GM23338 (cell line): ENCODE data around the gene JARID2. TPM values are rescaled to one million over a fixed set of nuclear protein-coding genes. Genes with fewer than 3 reads are reported as not detected.
A peak's percentile ranks its signal among the peaks of the same experiment; 100 is the strongest.

Experiments
- ATAC-seq: fragments of 200-7000 bp; cut with Tn5 transposase; 3 replicates; pipeline ENCODE4 v1.9.1; 2020
- DNase-seq: peaks from one replicate; pipeline ENCODE4 v3.0.0-alpha.2; 2015; ENCODE audit warnings: low spot score
- H2AFZ ChIP-seq: fragments of 200-600 bp; sonication (generic); 2 replicates; pipeline ENCODE4 v1.8.0; 2016; ENCODE audit warnings: antibody characterized with exemption, mild to moderate bottlenecking, moderate library complexity
- H3F3A ChIP-seq: fragments of 200-600 bp; sonication (generic); replicated peaks from 2 replicates; pipeline ENCODE4 v1.8.0; 2017; ENCODE audit warnings: antibody characterized with exemption, mixed run types, low read depth
- H3K27ac ChIP-seq: fragments of 200-600 bp; sonication (generic); 2 replicates; pipeline ENCODE4 v1.6.1; 2016; ENCODE audit warnings: low read depth
- H3K27me3 ChIP-seq: fragments of 200-600 bp; sonication (generic); 2 replicates; pipeline ENCODE4 v1.8.0; 2016; ENCODE audit warnings: mild to moderate bottlenecking, mixed run types, moderate library complexity; ENCODE audit not compliant: insufficient read depth
- H3K36me3 ChIP-seq: fragments of 200-600 bp; sonication (generic); 2 replicates; pipeline ENCODE4 v1.8.0; 2016; ENCODE audit warnings: mild to moderate bottlenecking; ENCODE audit not compliant: insufficient read depth
- H3K4me1 ChIP-seq: fragments of 200-600 bp; sonication (generic); 2 replicates; pipeline ENCODE4 v1.8.0; 2016; ENCODE audit warnings: mild to moderate bottlenecking, moderate library complexity; ENCODE audit not compliant: insufficient read depth
- H3K4me2 ChIP-seq: fragments of 200-600 bp; sonication (generic); 2 replicates; pipeline ENCODE4 v1.7.1; 2017; ENCODE audit warnings: mixed run types
- H3K4me3 ChIP-seq: fragments of 200-600 bp; sonication (generic); 2 replicates; pipeline ENCODE4 v1.6.1; 2016; ENCODE audit warnings: mixed run types
- H3K79me2 ChIP-seq: fragments of 200-600 bp; sonication (generic); replicated peaks from 2 replicates; pipeline ENCODE4 v1.8.0; 2017; ENCODE audit warnings: mild to moderate bottlenecking; ENCODE audit not compliant: insufficient read depth
- H3K9me2 ChIP-seq: fragments of 200-600 bp; sonication (generic); 2 replicates; pipeline ENCODE4 v1.8.0; 2017; ENCODE audit not compliant: insufficient read depth
- H4K20me1 ChIP-seq: fragments of 200-600 bp; sonication (generic); replicated peaks from 2 replicates; pipeline ENCODE4 v1.8.0; 2017; ENCODE audit warnings: mild to moderate bottlenecking; ENCODE audit not compliant: insufficient read depth
- H3K27ac Mint-ChIP-seq: 2 replicates; pipeline ENCODE4 v1.8.0; 2020; ENCODE audit warnings: inconsistent platforms, mild to moderate bottlenecking, moderate library complexity, mixed read lengths
- H3K27me3 Mint-ChIP-seq: 3 replicates; pipeline ENCODE4 v1.8.0; 2022; ENCODE audit warnings: low read depth, mild to moderate bottlenecking, moderate library complexity, mixed read lengths, inconsistent platforms; ENCODE audit not compliant: insufficient read depth, poor library complexity
- H3K36me3 Mint-ChIP-seq: 3 replicates; pipeline ENCODE4 v1.8.0; 2021; ENCODE audit warnings: low read depth, mild to moderate bottlenecking, inconsistent platforms, moderate library complexity, mixed read lengths
- H3K4me1 Mint-ChIP-seq: 3 replicates; pipeline ENCODE4 v1.8.0; 2020; ENCODE audit warnings: mild to moderate bottlenecking, inconsistent platforms, mixed read lengths
- H3K4me3 Mint-ChIP-seq: 3 replicates; pipeline ENCODE4 v1.8.0; 2021; ENCODE audit warnings: moderate library complexity, mild to moderate bottlenecking, inconsistent platforms, mixed read lengths
- H3K9me3 Mint-ChIP-seq: 3 replicates; pipeline ENCODE4 v1.8.0; 2020; ENCODE audit warnings: moderate library complexity, mild to moderate bottlenecking, inconsistent platforms, mixed read lengths
- CTCF ChIP-seq, 2 experiments: fragments of 200-600 bp in 1 of 2; sonication (generic) in 1 of 2; conservative IDR thresholded peaks; 2 replicates each; pipeline versions ENCODE4 v1.5.1 to v1.6.1; 2016 to 2017; ENCODE audit warnings: antibody characterized with exemption in 2 of 2, low read depth in 2 of 2, mild to moderate bottlenecking in 2 of 2, moderate library complexity in 1 of 2
- EZH2 ChIP-seq: fragments of 200-600 bp; sonication (generic); IDR thresholded peaks from one replicate; pipeline ENCODE4 v1.8.0; 2017; ENCODE audit warnings: antibody characterized with exemption, mild to moderate bottlenecking, low read depth; ENCODE audit not compliant: unreplicated experiment
- EZH2phosphoT487 ChIP-seq: fragments of 200-600 bp; sonication (generic); IDR thresholded peaks from one replicate; pipeline ENCODE4 v1.8.1; 2018; ENCODE audit warnings: antibody characterized with exemption; ENCODE audit not compliant: unreplicated experiment
- NANOG ChIP-seq: IDR thresholded peaks from 2 replicates; pipeline ENCODE4 v1.6.1; 2016; ENCODE audit warnings: antibody characterized with exemption, borderline replicate concordance
- POLR2AphosphoS5 ChIP-seq: IDR thresholded peaks from 2 replicates; pipeline ENCODE4 v1.6.1; 2016; ENCODE audit warnings: antibody characterized with exemption, low read depth
- STAT1 ChIP-seq: IDR thresholded peaks from one replicate; pipeline ENCODE4 v1.6.1; 2016; ENCODE audit warnings: antibody characterized with exemption; ENCODE audit not compliant: unreplicated experiment
- ZNF114 ChIP-seq: fragments of 250-450 bp; sonication (Bioruptor Pico); IDR thresholded peaks from 2 replicates; pipeline ENCODE4 v1.5.0; 2020; ENCODE audit warnings: mild to moderate bottlenecking, moderate library complexity
- ZNF331 ChIP-seq: fragments of 250-450 bp; sonication (Bioruptor Pico); IDR thresholded peaks from 2 replicates; pipeline ENCODE4 v1.5.0; 2020; ENCODE audit warnings: low read depth, mild to moderate bottlenecking, moderate library complexity
- polyA plus RNA-seq: library from polyadenylated mRNA; unstranded; fragments of >200 nt; fragmentation: Nextera tagmentation; extraction: Ambion mirVana; gene quantifications from 2 replicates; pipeline ENCODE4 v1.2.1, GENCODE V29; 2016
- total RNA-seq: library from RNA; depleted of rRNA; stranded (reverse); fragments of >200 nt; shearing (Covaris generic); gene quantifications from 2 replicates; pipeline ENCODE4 v1.2.3, GENCODE V29; 2014
- TF ChIP-seq, protein P1 (sequence below): fragments of 250-450 bp; sonication (Bioruptor Pico); IDR thresholded peaks from 2 replicates; pipeline ENCODE4 v1.5.0; 2020; ENCODE audit warnings: mild to moderate bottlenecking, moderate library complexity

The JARID2 gene
- total and polyA plus RNA-seq, 2 experiments from 2014 or later: 92.8 to 196 TPM

DNA sequence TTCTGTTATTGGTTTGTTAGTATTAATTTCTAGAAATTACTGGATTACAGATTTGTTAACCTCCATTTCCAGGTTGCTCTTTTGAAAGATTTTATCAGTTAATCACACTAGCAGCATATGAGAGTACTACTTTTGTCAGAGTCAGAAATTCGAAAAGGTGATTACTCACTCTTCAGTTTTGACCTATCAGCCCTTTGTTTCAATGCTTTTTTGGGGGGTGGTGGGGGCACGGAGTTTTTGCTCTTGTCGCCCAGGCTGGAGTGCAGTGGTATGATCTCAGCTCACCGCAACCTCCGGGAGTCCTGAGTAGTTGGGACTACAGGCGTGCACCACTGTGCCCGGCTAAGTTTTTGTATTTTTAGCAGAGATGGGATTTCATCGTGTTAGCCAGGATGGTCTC lies 149.2 kb downstream of the JARID2 start (continued):
- TF ChIP-seq CTCF (conservative IDR thresholded peaks at IDR 0.05; ENCODE audit: low read depth in 2 of 2) (no peak), EZH2 (no peak), ZNF114 (no peak)

- no peak overlapping the region for H3K27ac ChIP-seq
- H3F3A ChIP-seq: peaks cover 17% of the 10 kb centered on the region; the same call in 1 of the 2 replicates
- H3K9me2 ChIP-seq: no peaks in the 10 kb centered on the region
- H3K4me2 ChIP-seq: peak overlapping the region; percentile 55; the same call in 1 of the 2 replicates
- no peaks in the 10 kb centered on the region; the same call in 1 of the 2 replicates for H3K36me3 ChIP-seq
- H3K4me1 ChIP-seq: peaks cover 89% of the 10 kb centered on the region
- H2AFZ ChIP-seq: no peak overlapping the region
- TF ChIP-seq NANOG (no peak), ZNF114 (no peak), STAT1 (no peak), POLR2AphosphoS5 (0 out of 2 replicates have a peak, but pooled peaks have one; percentile 4), EZH2phosphoT487 (no peak), ZNF331 (CRISPR knock-in tag) (no peak)
- TF ChIP-seq, protein P1, sequence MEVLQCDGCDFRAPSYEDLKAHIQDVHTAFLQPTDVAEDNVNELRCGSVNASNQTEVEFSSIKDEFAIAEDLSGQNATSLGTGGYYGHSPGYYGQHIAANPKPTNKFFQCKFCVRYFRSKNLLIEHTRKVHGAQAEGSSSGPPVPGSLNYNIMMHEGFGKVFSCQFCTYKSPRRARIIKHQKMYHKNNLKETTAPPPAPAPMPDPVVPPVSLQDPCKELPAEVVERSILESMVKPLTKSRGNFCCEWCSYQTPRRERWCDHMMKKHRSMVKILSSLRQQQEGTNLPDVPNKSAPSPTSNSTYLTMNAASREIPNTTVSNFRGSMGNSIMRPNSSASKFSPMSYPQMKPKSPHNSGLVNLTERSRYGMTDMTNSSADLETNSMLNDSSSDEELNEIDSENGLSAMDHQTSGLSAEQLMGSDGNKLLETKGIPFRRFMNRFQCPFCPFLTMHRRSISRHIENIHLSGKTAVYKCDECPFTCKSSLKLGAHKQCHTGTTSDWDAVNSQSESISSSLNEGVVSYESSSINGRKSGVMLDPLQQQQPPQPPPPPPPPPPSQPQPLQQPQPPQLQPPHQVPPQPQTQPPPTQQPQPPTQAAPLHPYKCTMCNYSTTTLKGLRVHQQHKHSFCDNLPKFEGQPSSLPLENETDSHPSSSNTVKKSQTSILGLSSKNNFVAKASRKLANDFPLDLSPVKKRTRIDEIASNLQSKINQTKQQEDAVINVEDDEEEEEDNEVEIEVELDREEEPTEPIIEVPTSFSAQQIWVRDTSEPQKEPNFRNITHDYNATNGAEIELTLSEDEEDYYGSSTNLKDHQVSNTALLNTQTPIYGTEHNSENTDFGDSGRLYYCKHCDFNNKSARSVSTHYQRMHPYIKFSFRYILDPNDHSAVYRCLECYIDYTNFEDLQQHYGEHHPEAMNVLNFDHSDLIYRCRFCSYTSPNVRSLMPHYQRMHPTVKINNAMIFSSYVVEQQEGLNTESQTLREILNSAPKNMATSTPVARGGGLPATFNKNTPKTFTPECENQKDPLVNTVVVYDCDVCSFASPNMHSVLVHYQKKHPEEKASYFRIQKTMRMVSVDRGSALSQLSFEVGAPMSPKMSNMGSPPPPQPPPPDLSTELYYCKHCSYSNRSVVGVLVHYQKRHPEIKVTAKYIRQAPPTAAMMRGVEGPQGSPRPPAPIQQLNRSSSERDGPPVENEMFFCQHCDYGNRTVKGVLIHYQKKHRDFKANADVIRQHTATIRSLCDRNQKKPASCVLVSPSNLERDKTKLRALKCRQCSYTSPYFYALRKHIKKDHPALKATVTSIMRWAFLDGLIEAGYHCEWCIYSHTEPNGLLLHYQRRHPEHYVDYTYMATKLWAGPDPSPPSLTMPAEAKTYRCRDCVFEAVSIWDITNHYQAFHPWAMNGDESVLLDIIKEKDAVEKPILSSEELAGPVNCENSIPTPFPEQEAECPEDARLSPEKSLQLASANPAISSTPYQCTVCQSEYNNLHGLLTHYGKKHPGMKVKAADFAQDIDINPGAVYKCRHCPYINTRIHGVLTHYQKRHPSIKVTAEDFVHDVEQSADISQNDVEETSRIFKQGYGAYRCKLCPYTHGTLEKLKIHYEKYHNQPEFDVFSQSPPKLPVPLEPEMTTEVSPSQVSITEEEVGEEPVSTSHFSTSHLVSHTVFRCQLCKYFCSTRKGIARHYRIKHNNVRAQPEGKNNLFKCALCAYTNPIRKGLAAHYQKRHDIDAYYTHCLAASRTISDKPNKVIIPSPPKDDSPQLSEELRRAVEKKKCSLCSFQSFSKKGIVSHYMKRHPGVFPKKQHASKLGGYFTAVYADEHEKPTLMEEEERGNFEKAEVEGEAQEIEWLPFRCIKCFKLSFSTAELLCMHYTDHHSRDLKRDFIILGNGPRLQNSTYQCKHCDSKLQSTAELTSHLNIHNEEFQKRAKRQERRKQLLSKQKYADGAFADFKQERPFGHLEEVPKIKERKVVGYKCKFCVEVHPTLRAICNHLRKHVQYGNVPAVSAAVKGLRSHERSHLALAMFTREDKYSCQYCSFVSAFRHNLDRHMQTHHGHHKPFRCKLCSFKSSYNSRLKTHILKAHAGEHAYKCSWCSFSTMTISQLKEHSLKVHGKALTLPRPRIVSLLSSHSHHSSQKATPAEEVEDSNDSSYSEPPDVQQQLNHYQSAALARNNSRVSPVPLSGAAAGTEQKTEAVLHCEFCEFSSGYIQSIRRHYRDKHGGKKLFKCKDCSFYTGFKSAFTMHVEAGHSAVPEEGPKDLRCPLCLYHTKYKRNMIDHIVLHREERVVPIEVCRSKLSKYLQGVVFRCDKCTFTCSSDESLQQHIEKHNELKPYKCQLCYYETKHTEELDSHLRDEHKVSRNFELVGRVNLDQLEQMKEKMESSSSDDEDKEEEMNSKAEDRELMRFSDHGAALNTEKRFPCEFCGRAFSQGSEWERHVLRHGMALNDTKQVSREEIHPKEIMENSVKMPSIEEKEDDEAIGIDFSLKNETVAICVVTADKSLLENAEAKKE (CRISPR knock-in tag): no peak
- peaks cover 100% of the 10 kb centered on the region for H3K79me2 ChIP-seq
- peaks cover 38% of the 10 kb centered on the region for H3K27me3 Mint-ChIP-seq
- H3K4me3 Mint-ChIP-seq: no peak overlapping the region
- no peak for DNase-seq
- peaks cover 96% of the 10 kb centered on the region for H4K20me1 ChIP-seq
- H3K27ac Mint-ChIP-seq: no peak overlapping the region
- no peak for ATAC-seq
- H3K4me1 Mint-ChIP-seq: peaks cover 80% of the 10 kb centered on the region
- H3K36me3 Mint-ChIP-seq: peaks cover 16% of the 10 kb centered on the region; the same call in 2 of the 3 replicates
- H3K9me3 Mint-ChIP-seq: no peaks in the 10 kb centered on the region; the same call in 2 of the 3 replicates
- no peak overlapping the region for H3K4me3 ChIP-seq
- H3K27me3 ChIP-seq: no peaks in the 10 kb centered on the region
Observed at GRCh38 chr6:15396808-15397207, 150.9 kb downstream of the JARID2 start.
